ENCODE measurements around the gene ZPR1. TPM values are rescaled to one million over a fixed set of nuclear protein-coding genes. Genes with fewer than 3 reads are reported as not detected.

The ZPR1 gene
- total and polyA plus RNA-seq, 12 donors: 10.5 to 63.6 (median 28.1) TPM

DNA sequence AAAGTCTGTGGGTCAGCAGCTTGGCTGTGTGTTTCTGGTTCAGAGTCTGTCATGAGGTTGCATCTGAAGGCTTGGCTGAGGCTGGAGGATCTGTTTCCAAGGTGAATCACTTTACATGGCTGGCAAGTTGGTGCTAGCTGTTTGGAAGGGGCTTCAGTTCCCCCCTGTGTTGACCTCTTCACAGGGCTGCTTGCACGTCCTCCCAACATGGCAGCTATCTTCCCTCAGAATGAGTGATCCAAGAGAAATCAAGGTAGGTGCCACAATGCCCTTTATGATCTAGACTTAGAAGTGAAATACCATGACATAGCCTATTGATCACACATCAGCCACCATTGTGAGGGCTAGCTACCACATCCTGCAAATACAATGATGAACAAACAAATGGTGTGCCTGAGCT is 25.3 kb upstream of the ZPR1 start:
- DNase-seq: no peak
- H3K36me3 ChIP-seq (replicated peaks in 1 of 2): no peaks in the 10 kb centered on the region

DNA sequence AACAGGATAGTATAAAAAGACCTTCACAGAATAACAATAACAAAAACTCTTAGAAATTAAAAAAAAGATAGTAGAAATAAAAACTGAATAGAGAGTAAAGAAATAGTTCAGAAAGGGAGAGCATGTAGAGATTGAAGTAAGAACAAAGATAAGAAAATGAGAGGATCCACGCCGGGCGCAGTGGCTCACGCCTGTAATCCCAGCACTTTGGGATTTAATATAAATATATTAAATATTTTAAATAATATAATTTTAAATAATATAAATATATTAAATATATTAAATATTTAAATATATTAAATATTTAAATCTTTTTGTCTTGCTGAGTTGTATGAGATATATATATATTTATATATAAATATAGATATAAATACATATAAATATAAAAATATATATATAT is 24.3 kb upstream of the ZPR1 start:
- TF ChIP-seq POLR2A (IDR thresholded peaks at IDR 0.05): no peak
- TF ChIP-seq, protein P1, sequence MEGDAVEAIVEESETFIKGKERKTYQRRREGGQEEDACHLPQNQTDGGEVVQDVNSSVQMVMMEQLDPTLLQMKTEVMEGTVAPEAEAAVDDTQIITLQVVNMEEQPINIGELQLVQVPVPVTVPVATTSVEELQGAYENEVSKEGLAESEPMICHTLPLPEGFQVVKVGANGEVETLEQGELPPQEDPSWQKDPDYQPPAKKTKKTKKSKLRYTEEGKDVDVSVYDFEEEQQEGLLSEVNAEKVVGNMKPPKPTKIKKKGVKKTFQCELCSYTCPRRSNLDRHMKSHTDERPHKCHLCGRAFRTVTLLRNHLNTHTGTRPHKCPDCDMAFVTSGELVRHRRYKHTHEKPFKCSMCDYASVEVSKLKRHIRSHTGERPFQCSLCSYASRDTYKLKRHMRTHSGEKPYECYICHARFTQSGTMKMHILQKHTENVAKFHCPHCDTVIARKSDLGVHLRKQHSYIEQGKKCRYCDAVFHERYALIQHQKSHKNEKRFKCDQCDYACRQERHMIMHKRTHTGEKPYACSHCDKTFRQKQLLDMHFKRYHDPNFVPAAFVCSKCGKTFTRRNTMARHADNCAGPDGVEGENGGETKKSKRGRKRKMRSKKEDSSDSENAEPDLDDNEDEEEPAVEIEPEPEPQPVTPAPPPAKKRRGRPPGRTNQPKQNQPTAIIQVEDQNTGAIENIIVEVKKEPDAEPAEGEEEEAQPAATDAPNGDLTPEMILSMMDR (IDR thresholded peaks at IDR 0.05): no peak
- no peaks in the 10 kb centered on the region for H3K9me3 ChIP-seq (replicated peaks in 1 of 3)
- H3K36me3 ChIP-seq (replicated peaks in 1 of 2): no peaks in the 10 kb centered on the region
- H3K27me3 ChIP-seq: no peaks in the 10 kb centered on the region
- no peak for DNase-seq
- WGBS, 4 donors: 93 to 98% (median 95%) methylated on average over 4 of the region's 4 CpGs
- intact Hi-C loops (cut with DNase I): no loop called here
- no peaks in the 10 kb centered on the region for H3K4me1 ChIP-seq (replicated peaks in 1 of 2)
- no peak overlapping the region for H3K27ac ChIP-seq
- no peak overlapping the region for H3K4me3 ChIP-seq

More for the DNA sequence above, 25.3 kb upstream of the ZPR1 start:
- intact Hi-C loops (cut with DNase I): no loop called here
- no peak overlapping the region for H3K27ac ChIP-seq
- 85 to 100% (median 91%) methylated on average over 1 of the region's 1 CpG for WGBS, 4 donors
- TF ChIP-seq, protein P1 (IDR thresholded peaks at IDR 0.05): no peak
- no peak for TF ChIP-seq POLR2A (IDR thresholded peaks at IDR 0.05)
- H3K4me1 ChIP-seq (replicated peaks in 1 of 2): no peaks in the 10 kb centered on the region
- H3K4me3 ChIP-seq: no peak overlapping the region
- no peaks in the 10 kb centered on the region for H3K9me3 ChIP-seq (replicated peaks in 1 of 3)
- H3K27me3 ChIP-seq: no peaks in the 10 kb centered on the region

DNA sequence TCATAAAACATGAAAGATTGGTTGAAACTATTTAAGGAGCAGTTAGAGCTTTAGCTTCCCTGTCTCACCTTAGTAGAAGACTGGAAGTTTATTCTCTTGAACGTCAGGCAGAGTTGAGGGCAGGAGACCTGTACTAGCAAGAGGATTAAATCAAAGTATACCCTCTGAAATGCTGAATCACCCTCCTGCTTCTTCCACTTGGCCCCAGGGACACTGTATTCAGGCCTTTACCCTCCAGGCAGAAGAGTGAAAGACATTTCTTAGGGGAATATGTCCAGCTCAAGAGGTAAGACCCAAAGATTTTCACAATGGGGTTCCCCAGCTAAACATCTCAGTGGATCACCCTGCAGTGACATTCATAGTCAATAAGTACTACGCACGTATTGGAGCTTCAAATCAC is 23.4 kb upstream of the ZPR1 start:
- no peak for DNase-seq
- TF ChIP-seq, protein P1 (IDR thresholded peaks at IDR 0.05): no peak
- no peak for TF ChIP-seq POLR2A (IDR thresholded peaks at IDR 0.05)
- H3K36me3 ChIP-seq (replicated peaks in 1 of 2): no peaks in the 10 kb centered on the region
- whole genome bisulfite sequencing, 4 donors: 80 to 85% (median 83%) methylated on average over 3 of the region's 3 CpGs
- no peak overlapping the region for H3K27ac ChIP-seq
- no peaks in the 10 kb centered on the region for H3K9me3 ChIP-seq (replicated peaks in 1 of 3)
- no peaks in the 10 kb centered on the region for H3K4me1 ChIP-seq (replicated peaks in 1 of 2)
- no peaks in the 10 kb centered on the region for H3K27me3 ChIP-seq
- H3K4me3 ChIP-seq: no peak overlapping the region
- intact Hi-C loops (cut with DNase I): no loop called here

DNA sequence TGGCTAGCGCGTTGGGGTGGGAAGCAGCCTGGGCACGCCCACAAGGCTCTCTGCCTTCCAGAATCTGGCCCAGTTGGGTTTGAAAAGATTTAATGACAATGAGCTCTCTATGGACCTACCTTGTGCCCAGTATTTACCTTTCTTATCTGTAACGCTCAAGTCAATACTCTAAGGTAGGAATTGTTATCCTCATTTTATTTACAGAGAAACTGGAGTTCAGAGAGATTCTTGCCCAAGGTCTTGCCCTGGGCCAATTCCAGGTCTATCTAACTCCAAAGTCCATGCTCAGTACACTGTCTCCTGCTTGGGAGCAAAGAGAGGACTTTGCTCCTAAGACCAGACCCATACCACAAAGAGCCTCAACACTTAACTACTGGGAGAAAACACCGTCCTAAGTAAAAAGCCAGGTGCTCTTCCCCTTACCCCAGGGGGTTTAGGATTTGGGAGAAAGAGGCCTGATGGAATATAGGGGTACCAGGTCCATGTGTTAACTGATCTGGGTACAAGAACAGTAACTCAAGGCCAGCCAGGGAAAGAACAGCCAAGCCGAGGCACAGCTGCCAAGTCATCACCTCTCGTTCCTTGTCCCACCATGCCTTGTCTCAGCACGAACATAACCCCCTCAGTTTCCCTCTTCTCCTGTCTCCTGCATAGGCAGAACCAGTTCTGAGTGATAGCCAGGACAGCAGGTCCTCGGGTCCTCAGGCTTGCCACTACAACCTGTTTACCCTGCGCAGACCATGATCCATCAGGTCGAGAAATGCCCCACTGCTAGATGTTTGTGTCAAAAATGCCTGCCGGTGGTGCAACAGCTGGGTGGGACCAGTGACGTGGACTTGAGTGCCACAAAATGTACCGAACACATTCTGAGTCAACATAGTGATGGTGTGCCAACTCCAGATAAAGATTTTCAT is 20.7 kb upstream of the ZPR1 start:
- no peak for DNase-seq
- Histone ChIP-seq H3K27ac (no peak overlapping the region), H3K36me3 (replicated peaks in 1 of 2) (no peaks in the 10 kb centered on the region), H3K4me3 (no peak overlapping the region), H3K4me1 (replicated peaks in 1 of 2) (no peaks in the 10 kb centered on the region), H3K27me3 (no peaks in the 10 kb centered on the region), H3K9me3 (replicated peaks in 1 of 3) (no peaks in the 10 kb centered on the region)
- intact Hi-C loops (cut with DNase I): no loop called here
- TF ChIP-seq, protein P1 (IDR thresholded peaks at IDR 0.05): no peak
- no peak for TF ChIP-seq POLR2A (IDR thresholded peaks at IDR 0.05)
- 75 to 82% (median 79%) methylated on average over 14 of the region's 14 CpGs for WGBS, 4 donors

All from adrenal gland (tissue), 12 donors.